Fibroblast of skin of left quadriceps (primary cell): ENCODE data around the gene FUT3.

Source experiments
- DNase-seq, 2 experiments: peaks; one replicate each; pipeline ENCODE4 v3.0.0-alpha.2; 2013; ENCODE audit warnings: low read depth in 2 of 2

Gene FUT3

GRCh38 chr19:5824751-5825150 lies 26.5 kb downstream of the FUT3 start:
- DNase-seq, result no peak

GRCh38 chr19:5823579-5824281 lies 27.5 kb downstream of the FUT3 start:
- DNase-seq, result no peak

GRCh38 chr19:5822181-5822844 lies 28.9 kb downstream of the FUT3 start:
- no peak for DNase-seq

- DNase-seq, result no peak
Measured at GRCh38 chr19:5821521-5822180, 29.6 kb downstream of the FUT3 start.

GRCh38 chr19:5820785-5821184 lies 30.5 kb downstream of the FUT3 start:
- no peak for DNase-seq

- DNase-seq, result no peak
Measured at GRCh38 chr19:5818594-5818993, 32.7 kb downstream of the FUT3 start.

GRCh38 chr19:5817218-5817617 lies 34.0 kb downstream of the FUT3 start:
- DNase-seq, result no peak

GRCh38 chr19:5814852-5815246 lies 36.4 kb downstream of the FUT3 start:
- DNase-seq, result no peak

- no peak for DNase-seq
Measured at GRCh38 chr19:5814123-5814851, 37.0 kb downstream of the FUT3 start.

- no peak for DNase-seq
Measured at GRCh38 chr19:5811117-5811516, 40.1 kb downstream of the FUT3 start.

GRCh38 chr19:5809469-5809868 lies 41.8 kb downstream of the FUT3 start:
- DNase-seq, result no peak

GRCh38 chr19:5809053-5809452 lies 42.2 kb downstream of the FUT3 start:
- no peak for DNase-seq

- no peak for DNase-seq
Measured at GRCh38 chr19:5808120-5808816, 43.0 kb downstream of the FUT3 start.

- DNase-seq, result no peak
Measured at GRCh38 chr19:5806905-5807304, 44.3 kb downstream of the FUT3 start.

- no peak for DNase-seq
Measured at GRCh38 chr19:5806133-5806489, 45.1 kb downstream of the FUT3 start.

GRCh38 chr19:5805462-5806132 lies 45.7 kb downstream of the FUT3 start:
- no peak for DNase-seq

- no peak for DNase-seq
Measured at GRCh38 chr19:5804516-5805461, 46.5 kb downstream of the FUT3 start, which contains the start of gene NRTN. TSS of gene NRTN (plus strand) at chr19:5805067. CDS start at chr19:5824166, 19,099 bp downstream.

- DNase-seq, result peak; percentile 68 to 70
Measured at GRCh38 chr19:5803752-5804515, 47.3 kb downstream of the FUT3 start.

GRCh38 chr19:5803441-5803751 lies 47.9 kb downstream of the FUT3 start:
- no peak for DNase-seq
